ACHN (cell line): Measurements from ENCODE around the gene CCR7.

Source experiments
- DNase-seq: peaks from one replicate; pipeline ENCODE4 v3.0.0-alpha.2; 2015
- in situ Hi-C: cut with HindIII; loops from 2 replicates; pipeline ENCODE4 v1.10.0; 2017; ENCODE audit warnings: low sequenced_read_pairs, low pct_ligation_motif_present, low pct_unique_long_range_greater_than_20kb

Gene CCR7

DNA sequence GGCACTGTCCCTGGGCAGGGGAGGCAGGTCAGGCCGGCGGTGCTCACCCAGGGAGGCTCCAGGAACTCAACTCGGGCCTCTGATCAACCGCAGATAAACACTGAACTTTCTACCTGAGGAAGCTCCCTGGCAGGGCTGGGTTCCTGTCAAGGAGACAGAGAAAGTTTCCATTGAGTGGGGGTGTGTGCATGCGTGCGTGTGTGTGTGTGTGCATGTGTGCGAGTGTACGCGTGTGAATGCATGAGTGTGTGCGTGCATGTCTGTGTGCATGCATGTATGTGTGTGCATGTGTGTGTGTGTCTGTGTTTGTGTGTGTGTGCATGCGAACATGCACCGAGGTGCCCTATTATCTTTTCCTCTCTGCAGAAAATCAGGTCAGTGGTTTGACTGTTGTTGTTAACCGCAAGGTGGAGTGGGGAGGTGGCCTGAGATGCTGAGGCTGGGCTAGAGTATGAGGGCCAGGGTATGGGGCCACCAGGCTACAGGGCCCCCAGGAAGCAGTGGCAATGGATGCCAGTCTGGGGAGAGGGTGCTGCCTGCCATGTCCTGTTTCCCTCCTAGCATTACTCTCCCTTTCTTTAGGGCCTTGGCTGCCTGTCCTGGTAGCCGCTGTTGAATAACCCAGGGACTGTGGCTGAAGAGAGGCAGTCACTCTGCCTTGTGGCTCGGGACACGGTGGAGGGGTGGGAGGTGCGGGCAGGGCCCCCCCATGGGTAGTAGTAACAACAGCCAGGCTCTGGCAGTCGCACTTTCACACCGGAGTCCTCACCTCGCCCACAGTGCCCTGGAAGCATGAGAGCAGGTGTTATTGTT is 24.0 kb downstream of the CCR7 start:
- in situ Hi-C loops, result loop anchor here (25.0 kb wide), 2 partner anchors 104 to 229 kb away; partner anchors contain the start of genes IGFBP4 and RARA
- DNase-seq, result no peak

DNA sequence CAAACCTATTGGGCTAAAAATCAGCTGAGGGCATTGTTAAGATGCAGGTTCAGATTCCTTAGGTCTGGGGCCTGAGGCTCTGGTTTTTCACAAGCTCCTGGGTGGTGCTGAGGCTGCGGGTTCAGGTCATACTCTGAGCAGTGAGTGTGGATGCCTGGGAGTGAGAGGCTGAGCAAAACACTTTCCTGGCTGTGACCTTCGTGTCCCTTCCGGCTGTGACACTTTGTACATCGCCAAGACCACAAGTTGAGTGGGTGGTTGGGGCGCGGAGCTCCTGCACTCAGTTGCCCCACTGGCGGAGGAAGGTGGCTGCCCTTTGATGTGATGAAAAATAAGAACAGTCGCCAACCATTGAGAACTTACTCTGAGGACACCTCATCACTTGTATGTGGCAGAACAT is 24.8 kb downstream of the CCR7 start:
- no peak for DNase-seq
- in situ Hi-C loops, result loop anchor here (25.0 kb wide), 2 partner anchors 103 to 228 kb away; partner anchors contain the start of genes IGFBP4 and RARA

DNA sequence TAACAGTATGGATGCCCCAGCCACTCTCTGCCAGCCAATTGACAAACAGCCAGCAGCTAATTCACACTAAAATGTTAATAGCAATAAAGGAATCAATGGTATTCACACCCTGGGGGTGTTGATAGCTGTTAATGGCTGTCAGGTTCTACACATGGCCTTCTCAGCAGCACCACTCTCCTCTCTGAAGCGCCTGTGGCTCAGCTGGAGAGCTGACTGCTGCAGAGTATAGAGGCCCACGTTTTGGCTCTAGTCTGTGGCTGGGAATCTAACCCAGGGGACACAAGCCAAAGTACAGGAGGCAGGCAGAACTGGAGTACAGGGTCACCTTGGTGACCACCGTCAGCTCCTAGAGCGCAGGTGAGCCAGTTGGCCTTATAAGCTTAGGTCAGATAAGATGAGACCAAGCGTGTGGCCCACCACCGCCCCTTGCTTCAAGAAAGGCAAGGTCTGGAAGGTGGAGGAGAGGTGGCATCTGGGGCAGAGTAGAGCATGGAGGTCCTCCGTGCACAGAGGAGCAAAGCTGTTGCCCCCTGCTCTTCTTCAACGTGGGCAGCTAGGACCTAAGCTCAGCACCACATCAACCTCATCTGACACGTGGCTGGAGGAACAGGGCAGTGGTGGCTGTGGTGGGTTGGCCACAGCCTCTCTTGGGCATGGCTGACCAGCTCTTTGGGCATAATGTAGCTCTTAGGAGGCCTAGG is 25.4 kb downstream of the CCR7 start:
- in situ Hi-C loops, result loop anchor here (25.0 kb wide), 2 partner anchors 103 to 228 kb away; partner anchors contain the start of genes IGFBP4 and RARA
- DNase-seq, result no peak

DNA sequence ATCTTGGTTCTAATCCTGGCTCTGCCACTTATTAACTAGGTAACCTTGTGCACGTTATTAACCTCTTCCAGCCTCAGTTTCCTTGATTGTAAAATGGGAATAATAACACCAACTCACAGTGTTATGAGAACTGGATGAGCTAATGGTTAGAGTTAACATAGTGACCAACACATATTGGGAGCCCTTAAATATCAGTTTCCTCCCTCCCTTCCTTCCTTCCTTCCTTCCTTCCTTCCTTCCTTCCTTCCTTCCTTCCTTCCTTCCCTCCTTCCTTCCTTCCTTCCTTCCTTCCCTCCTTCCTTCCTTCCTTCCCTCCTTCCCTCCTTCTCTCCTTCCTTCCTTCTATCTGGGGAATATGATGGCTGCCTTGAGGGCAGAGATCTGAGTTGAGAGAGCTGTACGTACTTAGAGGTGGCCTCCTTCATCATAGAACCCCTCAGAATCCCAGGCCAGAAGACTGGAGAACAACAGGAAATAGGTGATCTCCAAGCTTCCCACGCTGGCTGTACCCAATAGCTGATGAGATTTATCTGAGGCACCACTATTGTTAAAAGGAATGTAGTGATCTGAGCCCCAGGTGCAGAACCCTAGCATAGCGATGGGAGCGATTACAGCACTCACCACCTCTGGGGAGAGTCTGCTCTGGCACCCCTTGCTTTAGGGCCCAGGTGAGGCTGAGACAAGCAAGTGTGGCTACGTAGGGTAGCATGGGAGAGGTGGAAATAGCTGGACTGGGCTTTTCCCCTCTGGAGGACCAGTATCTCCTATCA is 26.2 kb downstream of the CCR7 start:
- DNase-seq, result no peak
- in situ Hi-C loops, result loop anchor here (25.0 kb wide), 2 partner anchors 102 to 227 kb away; partner anchors contain the start of genes IGFBP4 and RARA

DNA sequence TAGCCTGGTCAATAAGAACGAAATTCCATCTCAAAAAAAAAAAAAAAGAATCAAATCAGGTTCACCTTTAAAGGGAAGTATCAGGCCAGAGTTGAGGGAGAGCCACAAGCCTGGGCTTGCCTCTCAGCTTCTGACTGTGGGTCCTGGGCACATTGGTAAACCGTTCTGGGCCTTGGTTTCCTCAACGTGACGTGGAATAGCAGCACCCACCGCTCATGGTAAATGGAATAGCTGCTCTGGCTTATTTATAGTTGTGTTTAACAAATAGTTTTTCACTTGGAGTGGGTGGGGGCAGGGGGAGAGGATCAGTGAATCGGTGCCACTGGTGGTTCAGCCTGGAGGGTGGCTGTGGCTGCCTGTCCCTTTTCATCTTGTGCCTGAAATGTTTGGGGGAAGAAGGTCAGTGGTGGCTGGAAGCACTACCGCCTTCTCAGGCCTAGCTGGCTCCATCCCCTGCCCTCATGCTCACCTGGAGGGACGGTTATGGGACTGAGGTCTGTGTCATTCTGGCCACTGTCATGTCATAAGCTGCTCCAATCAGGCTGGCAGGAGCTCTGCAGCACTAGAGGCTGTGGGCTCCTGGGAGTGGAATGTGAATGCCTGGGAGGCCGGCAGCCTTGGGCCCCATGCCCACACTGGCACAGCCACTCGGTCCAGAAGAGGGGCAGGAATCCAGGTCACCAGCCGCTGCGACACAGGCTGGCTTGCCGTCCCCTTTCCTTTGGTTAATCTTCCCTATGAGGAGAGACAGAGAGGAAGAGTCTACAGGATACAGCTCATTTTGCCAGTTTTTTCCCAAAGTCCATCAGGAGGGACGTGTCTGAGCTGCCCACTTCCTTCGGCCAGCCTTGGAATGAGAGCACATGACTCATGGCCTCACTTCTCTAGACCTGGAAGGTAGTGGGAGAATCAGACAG is 27.0 kb downstream of the CCR7 start:
- in situ Hi-C loops, result loop anchor here (25.0 kb wide), 2 partner anchors 101 to 226 kb away; partner anchors contain the start of genes IGFBP4 and RARA
- DNase-seq, result no peak

DNA sequence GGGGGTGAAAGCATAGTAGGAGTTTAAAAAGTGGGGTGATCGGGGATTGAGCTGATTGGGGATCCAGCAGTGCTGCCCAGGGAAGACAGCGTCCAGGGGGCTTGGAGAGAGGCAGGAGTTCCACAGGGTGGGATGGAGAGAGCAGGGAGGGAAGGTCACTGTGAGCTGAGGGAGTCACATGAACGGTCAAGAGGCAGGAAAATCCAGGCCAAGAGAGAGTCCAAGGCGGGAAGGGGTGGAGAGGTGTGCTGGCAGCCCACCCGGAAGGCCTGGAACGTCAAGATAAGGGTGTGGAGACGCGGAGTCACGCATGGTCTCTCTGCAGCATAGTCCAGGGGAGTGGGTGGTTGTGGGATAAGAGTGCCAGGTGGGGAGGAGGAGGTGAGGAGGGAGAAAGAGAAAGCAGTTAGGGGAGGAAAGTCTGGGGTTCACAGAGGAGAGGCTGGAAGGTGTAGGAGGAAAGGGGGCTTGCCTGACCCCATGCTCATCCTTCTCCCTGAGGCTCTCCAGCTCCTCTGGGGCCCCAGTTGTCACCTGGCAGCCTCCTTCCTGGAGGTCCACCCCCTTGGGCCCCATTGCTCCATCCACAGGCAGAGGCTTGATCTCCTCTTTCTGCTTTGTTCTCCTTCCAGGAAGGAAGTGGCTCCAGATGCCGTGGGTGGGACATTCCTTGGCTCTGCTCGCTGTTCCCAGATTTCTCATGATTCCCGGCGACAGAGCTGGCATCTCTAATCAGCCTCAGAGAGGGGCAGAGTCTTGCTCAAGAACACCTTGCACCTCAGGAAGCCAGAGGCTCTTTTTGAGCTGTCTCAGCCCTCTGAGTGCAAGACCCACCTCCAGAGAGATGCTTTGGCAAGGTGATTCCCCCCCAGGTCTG is 28.7 kb downstream of the CCR7 start:
- DNase-seq, result no peak
- in situ Hi-C loops, result loop anchor here (25.0 kb wide), 2 partner anchors 99 to 224 kb away; partner anchors contain the start of genes IGFBP4 and RARA

DNA sequence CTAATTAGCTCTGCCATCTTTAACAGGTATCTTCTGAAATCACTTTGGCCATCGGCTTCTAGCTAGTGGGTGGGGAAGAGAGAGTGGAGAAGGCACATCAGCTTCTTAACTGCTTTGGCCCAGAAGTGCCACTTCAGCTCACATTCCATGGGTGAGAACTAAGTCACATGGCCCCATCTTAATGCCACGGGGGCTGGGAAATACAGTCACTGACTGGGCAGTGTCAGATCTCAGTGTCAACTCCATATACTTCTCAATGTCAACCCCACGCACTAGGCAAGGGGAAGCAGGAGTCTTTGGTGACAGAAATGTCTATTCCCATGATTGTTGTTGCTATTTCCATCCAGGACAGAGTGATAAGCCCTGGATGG is 29.4 kb downstream of the CCR7 start:
- in situ Hi-C loops, result loop anchor here (25.0 kb wide), 2 partner anchors 99 to 224 kb away; partner anchors contain the start of genes IGFBP4 and RARA
- DNase-seq, result no peak

DNA sequence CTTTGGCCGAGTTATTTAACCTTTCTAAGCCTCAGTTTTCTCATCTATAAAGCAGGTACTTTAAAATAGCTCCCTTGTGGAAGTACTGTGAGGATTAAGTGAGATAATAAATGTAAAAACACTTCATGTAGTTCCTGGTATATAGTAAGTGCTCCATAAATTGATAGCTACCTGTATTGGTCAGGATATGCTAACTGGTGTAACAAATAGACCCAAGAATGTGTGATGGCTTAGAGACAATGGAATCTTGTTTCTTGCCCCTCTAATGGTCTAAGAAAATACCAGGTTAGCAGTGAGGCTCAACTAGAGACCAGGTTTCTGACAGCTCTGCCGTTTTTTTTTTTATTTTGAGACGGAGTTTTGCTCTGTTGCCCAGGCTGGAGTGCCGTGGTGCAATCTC is 29.8 kb downstream of the CCR7 start:
- no peak for DNase-seq
- in situ Hi-C loops, result loop anchor here (25.0 kb wide), 2 partner anchors 98 to 223 kb away; partner anchors contain the start of genes IGFBP4 and RARA

DNA sequence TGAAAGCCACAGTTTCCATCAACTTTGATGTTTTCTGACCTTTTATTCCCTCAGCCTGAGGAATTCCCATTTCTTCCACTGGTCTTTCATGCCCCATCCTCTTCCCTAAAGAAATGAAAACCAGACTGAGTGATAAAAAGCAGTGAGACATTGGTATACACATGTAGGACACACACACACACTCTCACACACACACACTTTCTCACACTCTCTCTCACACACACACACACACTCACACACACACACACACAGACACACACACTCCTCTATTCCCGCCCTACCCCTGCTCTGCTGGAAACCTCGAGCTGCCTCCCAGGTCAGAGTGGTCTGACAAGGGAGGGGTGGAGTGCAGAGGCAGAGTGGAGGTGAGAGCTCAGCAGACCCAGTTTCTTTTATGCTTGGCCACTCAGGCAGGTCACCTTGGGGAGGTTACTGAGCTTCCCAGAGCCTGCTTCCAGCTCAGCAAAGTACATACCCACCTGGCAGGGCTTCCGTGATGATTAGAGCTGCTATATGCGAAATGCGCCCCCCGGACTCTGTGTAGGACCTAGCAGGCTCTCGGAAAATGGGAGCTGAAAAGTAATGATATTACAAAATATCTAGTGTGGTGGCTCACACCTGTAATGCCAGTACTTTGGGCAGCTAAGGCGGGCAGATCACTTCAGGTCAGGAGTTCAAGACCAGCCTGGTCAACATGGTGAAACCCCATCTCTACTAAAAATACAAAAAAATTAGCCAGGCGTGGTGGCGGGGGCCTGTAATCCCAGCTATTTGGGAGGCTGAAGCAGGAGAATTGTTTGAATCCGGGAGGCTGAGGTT is 30.7 kb downstream of the CCR7 start:
- in situ Hi-C loops, result loop anchor here (25.0 kb wide), 2 partner anchors 97 to 222 kb away; partner anchors contain the start of genes IGFBP4 and RARA
- no peak for DNase-seq

DNA sequence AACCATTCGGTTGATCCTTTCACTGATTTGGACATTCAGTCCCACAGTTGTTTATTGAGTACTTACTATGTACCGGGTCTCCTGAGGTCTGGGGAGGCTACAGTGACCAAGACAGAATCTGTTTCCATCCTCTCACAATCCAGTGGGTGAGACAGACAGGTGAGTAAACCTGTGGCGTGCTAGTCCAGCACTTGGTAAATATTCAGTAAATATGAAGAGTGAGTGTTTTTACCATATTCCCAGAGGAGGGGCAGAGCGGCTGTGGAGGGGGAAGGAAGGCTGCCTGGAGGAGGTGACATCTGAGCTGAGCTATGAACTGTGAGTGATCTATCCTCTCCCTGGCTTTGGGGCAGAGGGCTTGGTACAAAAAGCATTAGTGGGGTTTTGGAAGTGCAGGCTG is 31.4 kb downstream of the CCR7 start:
- in situ Hi-C loops, result loop anchor here (25.0 kb wide), 2 partner anchors 97 to 222 kb away; partner anchors contain the start of genes IGFBP4 and RARA
- DNase-seq, result no peak

DNA sequence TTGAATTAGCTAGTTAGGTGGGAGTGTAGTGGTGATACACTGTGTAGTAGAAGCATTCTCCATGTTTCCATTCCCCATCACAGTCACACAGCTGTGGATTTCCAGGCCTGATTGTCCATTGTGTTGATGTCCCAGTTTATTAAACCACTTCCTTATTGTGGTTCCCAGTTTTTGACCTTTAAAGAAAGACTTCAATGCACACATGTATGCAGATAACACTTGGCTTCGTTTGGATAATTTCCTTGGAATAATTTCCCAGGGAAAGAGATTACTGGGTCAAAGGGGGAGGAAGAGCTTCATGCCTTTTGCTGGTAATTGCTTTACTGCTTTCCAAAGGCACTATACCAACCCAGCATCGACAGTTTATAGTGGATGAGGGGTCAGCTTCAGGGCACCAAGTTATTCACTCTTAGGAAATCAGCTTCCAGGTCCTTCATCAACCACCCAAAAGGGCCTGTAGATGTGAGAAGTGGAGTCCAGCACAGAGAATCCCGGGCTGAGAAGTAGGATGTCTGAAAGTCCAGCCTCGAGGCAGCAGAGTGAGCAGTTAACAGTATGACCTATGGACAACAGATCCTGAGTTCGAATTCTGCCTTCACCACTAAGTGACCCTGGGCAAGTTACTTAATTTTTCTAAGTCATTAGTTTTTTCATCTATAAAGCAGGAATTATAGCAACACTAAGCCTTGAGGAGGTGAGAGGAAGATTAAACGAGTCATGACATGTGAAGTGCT is 32.6 kb downstream of the CCR7 start:
- DNase-seq, result no peak
- in situ Hi-C loops, result loop anchor here (25.0 kb wide), 2 partner anchors 95 to 220 kb away; partner anchors contain the start of genes IGFBP4 and RARA

DNA sequence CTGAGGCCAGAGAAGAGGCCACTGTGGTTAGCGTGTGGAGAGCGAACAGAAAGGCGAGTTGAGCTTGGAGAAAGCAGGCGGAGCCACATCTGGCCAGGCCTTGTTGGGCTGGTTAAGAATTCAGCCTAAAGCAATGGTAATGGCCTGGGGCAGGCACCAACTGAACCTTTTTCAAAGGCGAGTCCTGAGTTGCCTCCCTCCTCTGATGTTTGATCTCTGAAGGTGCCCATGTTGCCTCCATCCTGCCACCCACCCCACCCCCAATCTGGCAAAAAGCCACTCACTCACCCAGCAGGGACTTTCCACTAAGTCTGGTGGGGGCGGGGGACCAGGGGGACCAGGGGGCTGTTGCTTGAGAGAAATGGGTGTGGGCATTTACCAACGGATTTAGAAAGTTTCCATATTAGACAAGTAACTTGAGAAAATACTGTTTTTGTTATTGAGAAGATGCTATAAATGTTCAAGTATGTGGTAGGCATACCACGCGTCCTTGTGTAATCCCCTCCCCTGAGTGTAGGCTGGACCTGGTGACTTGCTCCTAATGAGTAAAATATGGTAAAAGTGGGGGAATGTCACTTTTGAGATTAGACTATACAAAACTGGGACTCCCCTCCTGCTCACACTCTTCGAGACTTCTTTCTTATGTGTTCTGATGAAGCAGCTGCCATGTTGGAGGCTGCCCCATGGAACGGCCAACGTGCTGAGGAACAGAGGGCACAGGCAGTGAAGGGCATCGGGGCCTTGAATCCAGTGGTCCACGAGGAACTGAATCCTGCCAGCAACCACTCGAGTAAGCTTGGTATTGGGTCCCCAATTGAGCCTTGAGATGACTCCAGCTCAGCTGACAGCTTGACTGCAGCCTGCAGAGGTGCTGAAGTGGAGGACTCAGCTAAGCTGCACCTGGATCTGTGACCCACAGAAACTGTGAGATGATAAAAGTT is 34.0 kb downstream of the CCR7 start:
- no peak for DNase-seq
- in situ Hi-C loops, result loop anchor here (25.0 kb wide), 2 partner anchors 94 to 219 kb away; partner anchors contain the start of genes IGFBP4 and RARA

DNA sequence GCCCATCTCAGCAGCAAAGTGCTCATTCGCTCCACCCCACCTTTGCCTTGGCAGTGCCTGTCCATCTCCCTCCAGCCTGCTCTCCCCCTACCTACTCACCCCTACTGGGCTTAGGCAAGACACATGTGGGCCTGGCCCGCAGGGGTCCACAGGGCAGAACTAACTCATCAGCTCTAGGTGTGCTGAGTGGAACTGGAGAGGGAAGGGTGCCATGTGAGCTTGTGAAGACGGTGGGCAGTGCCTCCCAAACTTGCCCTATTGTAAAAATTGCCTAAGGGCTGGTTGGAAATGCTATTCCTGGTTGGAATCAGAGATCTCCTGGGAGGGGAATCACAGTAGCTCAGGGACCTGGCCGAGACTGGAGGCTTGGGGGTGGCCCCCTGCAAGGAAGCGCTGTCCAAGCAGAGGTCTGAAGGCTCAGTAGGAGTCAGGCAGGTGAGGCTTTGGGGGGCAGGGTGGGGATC is 34.7 kb downstream of the CCR7 start:
- in situ Hi-C loops, result loop anchor here (25.0 kb wide), 2 partner anchors 93 to 218 kb away; partner anchors contain the start of genes IGFBP4 and RARA

DNA sequence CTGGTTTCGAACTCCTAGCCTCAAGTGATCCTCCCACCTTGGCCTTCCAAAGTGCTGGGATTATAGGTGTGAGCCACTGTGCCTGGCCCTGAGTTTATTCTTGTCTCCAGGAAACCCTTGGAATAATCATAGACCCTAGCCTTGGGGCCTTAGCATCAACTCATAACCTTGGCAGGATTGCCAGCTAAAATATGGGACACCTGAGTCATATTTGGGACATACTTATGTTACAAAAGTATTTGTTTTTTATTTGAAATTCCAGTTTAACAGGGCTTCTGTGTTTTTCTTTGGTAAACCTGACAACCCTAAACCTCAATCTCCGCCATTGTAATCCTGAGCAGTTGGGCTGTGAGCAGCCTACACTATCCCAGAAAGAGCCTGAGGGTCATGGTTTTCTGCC is 35.3 kb downstream of the CCR7 start:
- DNase-seq, result no peak
- in situ Hi-C loops, result loop anchor here (25.0 kb wide), 2 partner anchors 93 to 218 kb away; partner anchors contain the start of genes IGFBP4 and RARA

More for the DNA sequence above, 34.7 kb downstream of the CCR7 start:
- no peak for DNase-seq
